Measurements from ENCODE around the gene FAXC.

FAXC gene

GRCh38 chr6:99312354-99312753 is 37.1 kb downstream of the FAXC start:
- Histone ChIP-seq H4K20me1 (ENCODE audit: insufficient read depth, low read length) (no peaks in the 10 kb centered on the region), H3K9ac (ENCODE audit: low read depth, low read length) (no peak overlapping the region), H3K4me1 (ENCODE audit: insufficient read depth, low read length) (no peaks in the 10 kb centered on the region), H3K4me3 (ENCODE audit: low read depth in 1 of 2, low read length in 2 of 2) (no peak overlapping the region), H3K27me3 (ENCODE audit: insufficient read depth, low read length, poor library complexity) (peaks cover 3% of the 10 kb centered on the region), H2AFZ (ENCODE audit: low read depth, low read length) (no peak overlapping the region), H3K4me2 (ENCODE audit: insufficient read depth, low read length) (no peak overlapping the region), H3K27ac (ENCODE audit: low read length) (no peak overlapping the region), H3K79me2 (ENCODE audit: insufficient read depth, low read length) (no peaks in the 10 kb centered on the region), H3K9me3 (ENCODE audit: insufficient read depth, low read length, severe bottlenecking) (no peaks in the 10 kb centered on the region), H3K36me3 (ENCODE audit: insufficient read depth, low read length) (no peaks in the 10 kb centered on the region)
- TF ChIP-seq CTCF (IDR thresholded peaks at IDR 0.05; ENCODE audit: borderline replicate concordance, extremely low read depth, low read length, poor library complexity, severe bottlenecking) (no peak), EZH2 (IDR thresholded peaks at IDR 0.05; ENCODE audit: borderline replicate concordance, low read depth, low read length, severe bottlenecking) (no peak)
- no peak for ATAC-seq (ENCODE audit: insufficient read depth, low read depth)
- no peak for DNase-seq

GRCh38 chr6:99310553-99310952 is 38.9 kb downstream of the FAXC start:
- no peak for TF ChIP-seq EZH2 (IDR thresholded peaks at IDR 0.05; ENCODE audit: borderline replicate concordance, low read depth, low read length, severe bottlenecking)
- no peak for TF ChIP-seq CTCF (IDR thresholded peaks at IDR 0.05; ENCODE audit: borderline replicate concordance, extremely low read depth, low read length, poor library complexity, severe bottlenecking)
- H4K20me1 ChIP-seq (ENCODE audit: insufficient read depth, low read length): no peaks in the 10 kb centered on the region
- no peak overlapping the region for H3K9ac ChIP-seq (ENCODE audit: low read depth, low read length)
- H3K4me2 ChIP-seq (ENCODE audit: insufficient read depth, low read length): no peak overlapping the region
- H2AFZ ChIP-seq (ENCODE audit: low read depth, low read length): no peak overlapping the region
- H3K4me3 ChIP-seq (ENCODE audit: low read depth in 1 of 2, low read length in 2 of 2): no peak overlapping the region
- no peak for ATAC-seq (ENCODE audit: insufficient read depth, low read depth)
- H3K36me3 ChIP-seq (ENCODE audit: insufficient read depth, low read length): no peaks in the 10 kb centered on the region
- peaks cover 7% of the 10 kb centered on the region for H3K27me3 ChIP-seq (ENCODE audit: insufficient read depth, low read length, poor library complexity)
- no peak for DNase-seq
- no peaks in the 10 kb centered on the region for H3K4me1 ChIP-seq (ENCODE audit: insufficient read depth, low read length)
- H3K79me2 ChIP-seq (ENCODE audit: insufficient read depth, low read length): no peaks in the 10 kb centered on the region
- no peaks in the 10 kb centered on the region for H3K9me3 ChIP-seq (ENCODE audit: insufficient read depth, low read length, severe bottlenecking)
- no peak overlapping the region for H3K27ac ChIP-seq (ENCODE audit: low read length)

- H3K79me2 ChIP-seq (ENCODE audit: insufficient read depth, low read length): no peaks in the 10 kb centered on the region
- H3K4me2 ChIP-seq (ENCODE audit: insufficient read depth, low read length): no peak overlapping the region
- ATAC-seq (ENCODE audit: insufficient read depth, low read depth): no peak
- no peak for DNase-seq
- H3K9me3 ChIP-seq (ENCODE audit: insufficient read depth, low read length, severe bottlenecking): no peaks in the 10 kb centered on the region
- H3K9ac ChIP-seq (ENCODE audit: low read depth, low read length): no peak overlapping the region
- no peaks in the 10 kb centered on the region for H3K36me3 ChIP-seq (ENCODE audit: insufficient read depth, low read length)
- peaks cover 7% of the 10 kb centered on the region for H3K27me3 ChIP-seq (ENCODE audit: insufficient read depth, low read length, poor library complexity)
- H2AFZ ChIP-seq (ENCODE audit: low read depth, low read length): no peak overlapping the region
- H3K27ac ChIP-seq (ENCODE audit: low read length): no peak overlapping the region
- no peak overlapping the region for H3K4me3 ChIP-seq (ENCODE audit: low read depth in 1 of 2, low read length in 2 of 2)
- TF ChIP-seq CTCF (IDR thresholded peaks at IDR 0.05; ENCODE audit: borderline replicate concordance, extremely low read depth, low read length, poor library complexity, severe bottlenecking) (no peak), EZH2 (IDR thresholded peaks at IDR 0.05; ENCODE audit: borderline replicate concordance, low read depth, low read length, severe bottlenecking) (no peak)
- H4K20me1 ChIP-seq (ENCODE audit: insufficient read depth, low read length): no peaks in the 10 kb centered on the region
- H3K4me1 ChIP-seq (ENCODE audit: insufficient read depth, low read length): no peaks in the 10 kb centered on the region
Measured at GRCh38 chr6:99309557-99309956, 39.9 kb downstream of the FAXC start.

- no peaks in the 10 kb centered on the region for H3K9me3 ChIP-seq (ENCODE audit: insufficient read depth, low read length, severe bottlenecking)
- TF ChIP-seq CTCF (IDR thresholded peaks at IDR 0.05; ENCODE audit: borderline replicate concordance, extremely low read depth, low read length, poor library complexity, severe bottlenecking) (no peak), EZH2 (IDR thresholded peaks at IDR 0.05; ENCODE audit: borderline replicate concordance, low read depth, low read length, severe bottlenecking) (no peak)
- no peaks in the 10 kb centered on the region for H3K4me1 ChIP-seq (ENCODE audit: insufficient read depth, low read length)
- no peaks in the 10 kb centered on the region for H4K20me1 ChIP-seq (ENCODE audit: insufficient read depth, low read length)
- no peak overlapping the region for H3K4me2 ChIP-seq (ENCODE audit: insufficient read depth, low read length)
- no peak overlapping the region for H3K9ac ChIP-seq (ENCODE audit: low read depth, low read length)
- H2AFZ ChIP-seq (ENCODE audit: low read depth, low read length): no peak overlapping the region
- H3K79me2 ChIP-seq (ENCODE audit: insufficient read depth, low read length): no peaks in the 10 kb centered on the region
- peaks cover 7% of the 10 kb centered on the region for H3K27me3 ChIP-seq (ENCODE audit: insufficient read depth, low read length, poor library complexity)
- no peaks in the 10 kb centered on the region for H3K36me3 ChIP-seq (ENCODE audit: insufficient read depth, low read length)
- H3K27ac ChIP-seq (ENCODE audit: low read length): no peak overlapping the region
- no peak overlapping the region for H3K4me3 ChIP-seq (ENCODE audit: low read depth in 1 of 2, low read length in 2 of 2)
- DNase-seq (no peak), ATAC-seq (ENCODE audit: insufficient read depth, low read depth) (no peak)
Measured at GRCh38 chr6:99308788-99309187, 40.7 kb downstream of the FAXC start.

Data from DND-41 (cell line).